GM21526 (cell line): ENCODE data around the gene ADAP1.
"Not testable (repeated sequence)": the region's sequence is repeated elsewhere in the genome, so short reads cannot be mapped to it uniquely, and the experiment has no call there.

Source experiments
- ATAC-seq: cut with Tn5 transposase; IDR thresholded peaks from one replicate; pipeline ENCODE4 v1.9.1; 2021; ENCODE audit warnings: moderate library complexity; ENCODE audit not compliant: unreplicated experiment, low FRiP score

ADAP1 gene

GRCh38 chr7:925601-926000 is 28.9 kb downstream of the ADAP1 start:
- no peak for ATAC-seq

DNA sequence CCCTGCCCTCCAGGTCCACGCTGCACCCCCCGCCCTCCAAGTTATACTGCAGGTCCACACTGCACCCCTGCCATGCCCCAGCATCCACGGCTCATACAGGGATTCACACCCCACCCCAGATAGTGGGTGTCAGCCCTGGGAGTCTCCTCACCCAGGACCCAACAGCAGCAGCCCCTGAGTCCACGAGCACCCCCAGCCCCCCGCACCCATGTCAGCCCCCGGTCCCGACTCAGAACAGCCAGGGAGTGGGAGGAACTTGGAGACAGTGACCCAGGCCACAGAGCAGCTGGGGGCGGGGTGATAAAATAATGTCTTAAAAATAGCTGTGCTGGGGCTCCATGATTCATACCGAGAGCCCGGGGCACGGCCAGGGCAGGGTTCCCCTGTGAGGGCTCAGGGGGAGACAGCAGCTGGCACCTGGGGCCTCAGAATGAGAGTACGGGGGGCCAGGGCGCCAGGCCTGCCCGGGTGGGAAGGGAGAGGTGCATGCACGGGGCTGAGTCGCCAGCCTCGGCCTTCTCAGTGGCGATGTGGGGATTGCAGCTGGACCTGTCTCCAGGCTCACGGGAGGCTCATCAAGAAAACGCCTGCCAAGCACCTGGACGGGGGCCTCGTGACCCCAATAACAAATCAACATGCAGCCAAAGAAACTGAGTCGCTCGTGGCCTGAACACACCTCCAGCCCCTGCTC is 29.8 kb downstream of the ADAP1 start:
- peak; percentile 43 for ATAC-seq

DNA sequence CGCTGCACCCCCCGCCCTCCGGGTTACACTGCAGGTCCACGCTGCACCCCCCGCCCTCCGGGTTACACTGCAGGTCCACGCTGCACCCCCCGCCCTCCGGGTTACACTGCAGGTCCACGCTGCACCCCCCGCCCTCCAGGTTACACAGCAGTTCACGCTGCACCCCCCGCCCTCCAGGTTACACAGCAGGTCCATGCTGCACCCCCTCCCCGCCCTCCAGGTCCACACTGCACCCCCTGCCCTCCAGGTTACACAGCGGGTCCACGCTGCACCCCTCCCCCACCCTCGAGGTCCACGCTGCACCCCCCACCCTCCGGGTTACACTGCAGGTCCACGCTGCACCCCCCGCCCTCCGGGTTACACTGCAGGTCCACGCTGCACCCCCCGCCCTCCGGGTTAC is 30.4 kb downstream of the ADAP1 start:
- ATAC-seq: not testable (repeated sequence)

- ATAC-seq: peak; percentile 71
These were observed 31.1 kb downstream of the ADAP1 start for GRCh38 chr7:923108-924041.

- ATAC-seq: no peak
These were observed 32.0 kb downstream of the ADAP1 start for GRCh38 chr7:922334-923107.

DNA sequence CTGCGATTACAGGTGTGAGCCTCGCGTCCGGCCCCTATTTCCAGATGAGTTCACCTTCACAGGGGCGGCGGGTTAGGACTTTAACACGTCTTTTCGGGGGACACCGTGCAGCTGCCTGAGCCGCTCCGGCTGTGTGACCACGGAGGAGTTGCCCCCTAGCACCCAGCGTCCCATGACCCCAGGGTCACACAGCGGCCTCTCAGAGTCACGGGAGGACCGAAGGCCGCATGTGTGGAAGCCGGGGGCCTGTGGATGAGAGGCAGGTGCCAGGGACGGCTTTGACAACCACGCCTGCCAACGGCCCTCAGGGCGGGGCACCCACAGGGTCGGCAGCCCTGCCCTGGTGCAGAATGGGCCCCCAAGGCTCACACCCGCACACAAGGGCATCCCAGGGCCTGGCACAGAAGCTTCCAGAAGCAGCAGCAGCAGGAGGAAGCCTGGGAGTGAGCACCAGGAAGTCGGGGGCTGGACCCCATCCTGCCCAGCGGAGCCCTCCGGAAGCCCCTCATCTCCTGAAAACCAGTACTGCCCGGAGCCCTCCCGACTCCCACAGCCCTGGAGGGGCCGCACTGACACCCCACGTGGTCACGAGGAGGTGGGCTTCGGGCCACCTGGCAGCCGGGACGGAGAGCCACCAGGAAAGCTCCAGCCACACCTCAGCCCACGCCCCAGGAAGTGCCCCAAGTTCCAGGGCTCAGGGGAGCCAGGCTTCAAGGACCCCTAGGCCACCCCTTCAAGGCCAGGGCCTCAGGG is 32.7 kb downstream of the ADAP1 start:
- ATAC-seq: no peak

- no peak for ATAC-seq
These were observed 33.4 kb downstream of the ADAP1 start for GRCh38 chr7:921071-921461.

GRCh38 chr7:920351-921070 is 34.0 kb downstream of the ADAP1 start:
- ATAC-seq: no peak

- no peak for ATAC-seq
These were observed 34.5 kb downstream of the ADAP1 start for GRCh38 chr7:919924-920341.

DNA sequence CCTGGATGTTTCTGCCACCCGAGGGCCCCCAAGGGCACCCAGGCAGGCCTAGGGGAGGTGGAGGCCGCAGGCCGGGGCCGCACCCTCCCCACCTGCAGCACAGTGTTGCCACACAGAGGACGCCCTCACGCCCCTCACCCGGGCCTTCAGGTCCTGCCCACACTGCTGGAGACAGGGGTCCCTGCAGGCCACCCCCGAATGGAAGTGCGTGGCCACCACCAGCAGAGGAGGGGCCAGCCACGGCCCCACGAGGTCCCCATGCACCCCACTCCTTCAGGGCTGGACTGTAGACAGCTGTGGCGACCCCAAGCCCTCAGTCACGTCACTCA is 35.4 kb downstream of the ADAP1 start:
- no peak for ATAC-seq

GRCh38 chr7:918441-919113 is 35.9 kb downstream of the ADAP1 start:
- ATAC-seq: no peak

- no peak for ATAC-seq
These were observed 36.4 kb downstream of the ADAP1 start for GRCh38 chr7:918118-918425.

- no peak for ATAC-seq
These were observed 37.0 kb downstream of the ADAP1 start for GRCh38 chr7:917255-918117.

DNA sequence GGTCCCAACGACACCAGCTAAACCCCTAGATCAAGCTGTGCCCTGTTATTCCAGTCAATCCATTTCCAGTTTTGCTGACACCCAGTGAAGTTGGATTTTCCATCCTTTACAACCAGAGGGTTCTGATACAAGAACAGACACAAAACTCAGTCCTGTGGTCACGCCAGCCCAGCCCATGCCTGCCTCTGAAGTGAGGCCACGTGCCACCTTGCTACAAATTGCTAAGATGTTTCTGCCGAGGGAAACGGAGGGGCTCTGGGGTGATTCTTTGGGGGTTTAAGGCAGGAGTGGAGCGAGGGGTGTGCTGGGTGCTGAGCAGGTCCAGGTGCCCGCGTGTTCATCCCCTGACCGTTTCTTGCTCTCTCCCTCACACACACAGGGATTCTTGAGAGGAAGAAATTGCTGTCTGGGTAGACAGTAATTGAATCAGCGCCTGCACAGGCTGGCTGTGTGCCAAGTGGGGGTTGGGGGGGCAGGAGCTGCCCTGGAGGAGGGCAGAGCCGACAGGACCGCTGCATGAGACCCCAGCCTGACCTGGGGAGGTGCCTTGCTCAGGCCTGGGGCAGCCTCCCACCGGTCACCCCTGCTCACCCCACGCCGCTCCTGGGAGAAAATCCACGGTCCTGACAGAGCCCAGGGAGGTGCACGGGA is 38.1 kb downstream of the ADAP1 start:
- ATAC-seq: no peak

DNA sequence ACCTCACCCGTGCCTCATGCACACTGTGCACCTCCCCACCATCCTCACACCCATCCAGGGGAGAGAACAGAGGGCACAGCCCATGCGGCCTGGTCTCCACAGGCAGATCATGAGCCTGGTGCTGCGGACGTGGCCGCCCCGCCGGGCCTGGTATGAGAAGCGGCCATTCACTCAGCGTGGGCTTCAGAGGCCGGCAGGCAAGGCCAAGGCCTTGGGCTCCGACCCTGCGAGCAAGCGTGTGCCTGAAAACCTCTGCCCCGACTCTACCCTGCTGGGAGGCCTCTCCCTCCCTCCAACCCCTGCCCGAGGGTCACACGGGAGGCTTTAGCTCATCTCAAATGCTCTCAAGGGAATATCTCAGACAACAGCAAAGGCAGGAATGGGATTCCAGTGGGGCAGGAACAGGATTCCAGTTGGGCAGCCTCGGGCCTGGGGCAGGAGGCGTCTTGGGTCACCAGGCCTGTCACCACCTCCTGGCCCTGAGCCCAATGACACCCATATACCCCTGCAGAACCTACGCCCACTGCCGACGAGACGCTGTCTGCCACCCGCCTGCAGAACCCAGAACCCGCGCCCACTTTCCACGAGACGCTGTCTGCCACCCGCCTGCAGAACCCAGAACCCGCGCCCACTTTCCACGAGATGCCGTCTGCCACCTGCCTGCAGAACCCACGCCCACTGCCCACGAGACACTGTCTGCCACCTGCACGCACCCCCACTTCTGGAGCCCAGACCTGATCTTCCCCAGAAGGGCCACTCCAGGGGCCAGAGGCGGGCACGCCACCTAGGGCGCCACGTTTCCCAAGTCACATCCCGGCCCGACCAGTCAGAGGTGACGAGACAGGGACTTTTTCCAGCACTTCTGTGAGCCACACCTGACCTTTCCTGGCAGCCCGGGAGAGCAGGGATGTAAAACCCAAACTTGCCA is 38.9 kb downstream of the ADAP1 start:
- no peak for ATAC-seq

DNA sequence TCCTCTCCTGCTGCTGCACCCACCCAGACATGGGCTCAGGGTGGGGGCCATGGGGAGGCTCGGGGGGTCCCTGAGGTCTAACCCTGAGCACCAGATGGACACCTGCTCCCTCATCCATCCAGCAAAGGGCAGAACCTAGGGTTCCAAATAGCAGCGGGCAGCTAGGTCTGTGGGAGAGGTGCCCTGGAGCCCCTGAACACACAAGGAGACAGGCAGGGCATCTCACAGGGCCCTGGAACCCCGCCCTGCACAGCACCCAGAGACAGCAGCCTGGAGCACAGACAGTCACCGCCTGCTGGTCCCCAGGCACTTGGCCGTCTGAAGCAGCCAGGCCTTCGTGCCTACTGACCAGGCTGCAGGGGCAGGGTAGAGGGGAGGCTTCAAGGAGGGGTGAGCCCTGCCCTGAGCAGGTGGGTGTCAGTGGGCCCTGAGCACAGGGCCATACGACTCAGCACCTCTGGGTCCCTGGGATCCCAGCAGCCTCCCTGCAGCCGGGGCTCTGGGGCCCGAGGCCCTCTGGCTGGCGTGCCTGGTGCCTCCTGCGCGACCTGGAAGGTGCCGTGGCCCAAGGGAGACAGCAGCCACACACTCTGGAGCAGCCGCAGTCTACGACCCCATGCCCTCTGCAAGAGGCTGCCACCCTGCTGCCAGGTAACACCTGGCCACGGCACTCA is 39.8 kb downstream of the ADAP1 start:
- no peak for ATAC-seq
